ENCODE results near the gene PLPP3. TPM values are rescaled to one million over a fixed set of nuclear protein-coding genes. Genes with fewer than 3 reads are reported as not detected.

PLPP3 gene
- total and polyA plus RNA-seq, 9 of the 15 experiments (the other 6 are each of a cell fraction or from before 2014, with no cell fraction given): 0.07 to 0.54 (median 0.20) TPM

- ChIA-PET POLR2A (interaction anchor here (0.6 to 1.4 kb wide), 2 partner anchors 13 to 18 kb away, joined by 3 to 6 read pairs; no protein-coding TSS in a partner anchor), CTCF (ENCODE audit: low intra/inter-chr PET ratio) (no interaction called here)
- Histone ChIP-seq H3K9me3 (replicated peaks; ENCODE audit: control insufficient read depth, insufficient read depth, low read depth, low read length) (no peaks in the 10 kb centered on the region), H3K4me3 (no peak overlapping the region), H3K9me1 (ENCODE audit: control insufficient read depth, insufficient read depth, low read length) (no peaks in the 10 kb centered on the region), H3K36me3 (ENCODE audit: control insufficient read depth, insufficient read depth, low read length) (no peaks in the 10 kb centered on the region), H3K27ac (ENCODE audit: extremely low read depth, low read depth, low read length) (no peak overlapping the region), H2AFZ (ENCODE audit: low read depth, low read length) (no peak overlapping the region), H3K9ac (ENCODE audit: insufficient read depth in 1 of 2, low read depth in 2 of 2, low read length in 2 of 2) (no peak overlapping the region), H3K4me1 (replicated peaks in 1 of 2; ENCODE audit: control insufficient read depth in 2 of 2, insufficient read depth in 2 of 2, low read length in 2 of 2) (no peaks in the 10 kb centered on the region), H3K79me2 (ENCODE audit: control insufficient read depth, insufficient read depth, low read length) (no peaks in the 10 kb centered on the region), H3K4me2 (ENCODE audit: insufficient read depth, low read length) (no peak overlapping the region), H3K27me3 (ENCODE audit: control insufficient read depth in 2 of 2, insufficient read depth in 2 of 2, low read length in 2 of 2) (peaks cover 0 to 5% of the 10 kb centered on the region in 2 experiments; a peak in 1 of 5 replicates), H4K20me1 (replicated peaks; ENCODE audit: control insufficient read depth, insufficient read depth, low read length) (no peaks in the 10 kb centered on the region)
- in situ Hi-C loops (cut with MboI): no loop called here
- no TSS peak for BruUV-seq (replicated peaks)
- intact Hi-C loops (cut with micrococcal nuclease): no loop called here
- TF ChIP-seq RBM17 (IDR thresholded peaks at IDR 0.05; ENCODE audit: borderline replicate concordance, low read depth, low read length): no peak
- TF ChIP-seq ZNF551 (CRISPR knock-in tag; IDR thresholded peaks at IDR 0.05): no peak
- TF ChIP-seq, protein P1, sequence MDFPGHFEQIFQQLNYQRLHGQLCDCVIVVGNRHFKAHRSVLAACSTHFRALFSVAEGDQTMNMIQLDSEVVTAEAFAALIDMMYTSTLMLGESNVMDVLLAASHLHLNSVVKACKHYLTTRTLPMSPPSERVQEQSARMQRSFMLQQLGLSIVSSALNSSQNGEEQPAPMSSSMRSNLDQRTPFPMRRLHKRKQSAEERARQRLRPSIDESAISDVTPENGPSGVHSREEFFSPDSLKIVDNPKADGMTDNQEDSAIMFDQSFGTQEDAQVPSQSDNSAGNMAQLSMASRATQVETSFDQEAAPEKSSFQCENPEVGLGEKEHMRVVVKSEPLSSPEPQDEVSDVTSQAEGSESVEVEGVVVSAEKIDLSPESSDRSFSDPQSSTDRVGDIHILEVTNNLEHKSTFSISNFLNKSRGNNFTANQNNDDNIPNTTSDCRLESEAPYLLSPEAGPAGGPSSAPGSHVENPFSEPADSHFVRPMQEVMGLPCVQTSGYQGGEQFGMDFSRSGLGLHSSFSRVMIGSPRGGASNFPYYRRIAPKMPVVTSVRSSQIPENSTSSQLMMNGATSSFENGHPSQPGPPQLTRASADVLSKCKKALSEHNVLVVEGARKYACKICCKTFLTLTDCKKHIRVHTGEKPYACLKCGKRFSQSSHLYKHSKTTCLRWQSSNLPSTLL (IDR thresholded peaks at IDR 0.05): no peak
- no peak for TF ChIP-seq NFIX (CRISPR knock-in tag; IDR thresholded peaks at IDR 0.05; ENCODE audit: low read depth)
- no peak for TF ChIP-seq XRCC3 (IDR thresholded peaks at IDR 0.05)
- TF ChIP-seq, protein P2, sequence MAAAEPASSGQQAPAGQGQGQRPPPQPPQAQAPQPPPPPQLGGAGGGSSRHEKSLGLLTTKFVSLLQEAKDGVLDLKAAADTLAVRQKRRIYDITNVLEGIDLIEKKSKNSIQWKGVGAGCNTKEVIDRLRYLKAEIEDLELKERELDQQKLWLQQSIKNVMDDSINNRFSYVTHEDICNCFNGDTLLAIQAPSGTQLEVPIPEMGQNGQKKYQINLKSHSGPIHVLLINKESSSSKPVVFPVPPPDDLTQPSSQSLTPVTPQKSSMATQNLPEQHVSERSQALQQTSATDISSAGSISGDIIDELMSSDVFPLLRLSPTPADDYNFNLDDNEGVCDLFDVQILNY (CRISPR knock-in tag; IDR thresholded peaks at IDR 0.05): no peak
- no peak for TF ChIP-seq GABPB1 (CRISPR knock-in tag; IDR thresholded peaks at IDR 0.05)
- TF ChIP-seq ELF4 (CRISPR knock-in tag; IDR thresholded peaks at IDR 0.05): no peak
- no peak for TF ChIP-seq ZZZ3 (IDR thresholded peaks at IDR 0.05)
- no peak for TF ChIP-seq CBX5 (IDR thresholded peaks at IDR 0.05; ENCODE audit: borderline replicate concordance, low read depth)
- TF ChIP-seq TRIM24 (IDR thresholded peaks at IDR 0.05): no peak
- DNase-seq (ENCODE audit: extremely low read depth in 1 of 4, low spot score in 3 of 4) (no peak), FAIRE-seq (no peak), ATAC-seq (no peak)
- WGBS (ENCODE audit: insufficient coverage, low coverage, missing lambda C conversion rate): 4% methylated on average over 4 of the region's 4 CpGs
Measured at GRCh38 chr1:56535939-56536338, 43.4 kb downstream of the PLPP3 start.
